ENCODE results near the gene APAF1.

APAF1 gene

GRCh38 chr12:98730412-98730811 is 85.3 kb downstream of the APAF1 start:
- peaks cover 8% of the 10 kb centered on the region for H3K36me3 ChIP-seq (ENCODE audit: insufficient read depth, low read length)
- H3K9me3 ChIP-seq (ENCODE audit: control insufficient read depth, insufficient read depth, low read length): no peaks in the 10 kb centered on the region
- no peaks in the 10 kb centered on the region for H3K4me1 ChIP-seq (ENCODE audit: insufficient read depth, low read length)
- no peak overlapping the region for H3K9ac ChIP-seq (ENCODE audit: low read depth, low read length)

- Histone ChIP-seq H3K36me3 (ENCODE audit: insufficient read depth, low read length) (peaks cover 4% of the 10 kb centered on the region; the same call in 1 of the 2 replicates), H3K9ac (ENCODE audit: low read depth, low read length) (no peak overlapping the region), H3K9me3 (ENCODE audit: control insufficient read depth, insufficient read depth, low read length) (no peaks in the 10 kb centered on the region), H3K4me1 (ENCODE audit: insufficient read depth, low read length) (no peaks in the 10 kb centered on the region)
Measured at GRCh38 chr12:98733667-98734350, 88.7 kb downstream of the APAF1 start.

- Histone ChIP-seq H3K36me3 (ENCODE audit: insufficient read depth, low read length) (peaks cover 4% of the 10 kb centered on the region; the same call in 1 of the 2 replicates), H3K9me3 (ENCODE audit: control insufficient read depth, insufficient read depth, low read length) (no peaks in the 10 kb centered on the region), H3K9ac (ENCODE audit: low read depth, low read length) (no peak overlapping the region), H3K4me1 (ENCODE audit: insufficient read depth, low read length) (no peaks in the 10 kb centered on the region)
Measured at GRCh38 chr12:98735821-98736220, 90.7 kb downstream of the APAF1 start.

GRCh38 chr12:98736352-98737321 is 91.5 kb downstream of the APAF1 start:
- no peaks in the 10 kb centered on the region for H3K9me3 ChIP-seq (ENCODE audit: control insufficient read depth, insufficient read depth, low read length)

GRCh38 chr12:98737322-98737712 is 92.2 kb downstream of the APAF1 start:
- no peaks in the 10 kb centered on the region for H3K36me3 ChIP-seq (ENCODE audit: insufficient read depth, low read length)
- H3K9ac ChIP-seq (ENCODE audit: low read depth, low read length): no peak overlapping the region
- H3K9me3 ChIP-seq (ENCODE audit: control insufficient read depth, insufficient read depth, low read length): no peaks in the 10 kb centered on the region
- peaks cover 10% of the 10 kb centered on the region; the same call in 1 of the 2 replicates for H3K4me1 ChIP-seq (ENCODE audit: insufficient read depth, low read length)

More at GRCh38 chr12:98736352-98737321, 91.5 kb downstream of the APAF1 start:
- Histone ChIP-seq H3K9ac (ENCODE audit: low read depth, low read length) (no peak overlapping the region), H3K4me1 (ENCODE audit: insufficient read depth, low read length) (peaks cover 3% of the 10 kb centered on the region; the same call in 1 of the 2 replicates), H3K36me3 (ENCODE audit: insufficient read depth, low read length) (no peaks in the 10 kb centered on the region)

- peaks cover 12% of the 10 kb centered on the region; the same call in 1 of the 2 replicates for H3K4me1 ChIP-seq (ENCODE audit: insufficient read depth, low read length)
- no peak overlapping the region for H3K9ac ChIP-seq (ENCODE audit: low read depth, low read length)
- H3K36me3 ChIP-seq (ENCODE audit: insufficient read depth, low read length): no peaks in the 10 kb centered on the region
- H3K9me3 ChIP-seq (ENCODE audit: control insufficient read depth, insufficient read depth, low read length): no peaks in the 10 kb centered on the region
Measured at GRCh38 chr12:98738002-98738401, 92.9 kb downstream of the APAF1 start.

- Histone ChIP-seq H3K36me3 (ENCODE audit: insufficient read depth, low read length) (no peaks in the 10 kb centered on the region), H3K4me1 (ENCODE audit: insufficient read depth, low read length) (peaks cover 12% of the 10 kb centered on the region; the same call in 1 of the 2 replicates), H3K9ac (ENCODE audit: low read depth, low read length) (no peak overlapping the region)
Measured at GRCh38 chr12:98738539-98738938, 93.4 kb downstream of the APAF1 start.

GRCh38 chr12:98740751-98741150 is 95.7 kb downstream of the APAF1 start:
- Histone ChIP-seq H3K4me1 (ENCODE audit: insufficient read depth, low read length) (peaks cover 12% of the 10 kb centered on the region; the same call in 1 of the 2 replicates), H3K36me3 (ENCODE audit: insufficient read depth, low read length) (no peaks in the 10 kb centered on the region), H3K9ac (ENCODE audit: low read depth, low read length) (no peak overlapping the region), H3K9me3 (ENCODE audit: control insufficient read depth, insufficient read depth, low read length) (no peaks in the 10 kb centered on the region)

More at GRCh38 chr12:98738539-98738938, 93.4 kb downstream of the APAF1 start:
- H3K9me3 ChIP-seq (ENCODE audit: control insufficient read depth, insufficient read depth, low read length): no peaks in the 10 kb centered on the region

GRCh38 chr12:98741196-98741555 is 96.1 kb downstream of the APAF1 start:
- H3K4me1 ChIP-seq (ENCODE audit: insufficient read depth, low read length): peaks cover 12% of the 10 kb centered on the region; the same call in 1 of the 2 replicates
- H3K9ac ChIP-seq (ENCODE audit: low read depth, low read length): no peak overlapping the region
- H3K9me3 ChIP-seq (ENCODE audit: control insufficient read depth, insufficient read depth, low read length): no peaks in the 10 kb centered on the region
- no peaks in the 10 kb centered on the region for H3K36me3 ChIP-seq (ENCODE audit: insufficient read depth, low read length)

- no peak overlapping the region for H3K9ac ChIP-seq (ENCODE audit: low read depth, low read length)
- peaks cover 12% of the 10 kb centered on the region; the same call in 1 of the 2 replicates for H3K4me1 ChIP-seq (ENCODE audit: insufficient read depth, low read length)
- no peaks in the 10 kb centered on the region for H3K36me3 ChIP-seq (ENCODE audit: insufficient read depth, low read length)
- no peaks in the 10 kb centered on the region for H3K9me3 ChIP-seq (ENCODE audit: control insufficient read depth, insufficient read depth, low read length)
Measured at GRCh38 chr12:98741556-98742265, 96.6 kb downstream of the APAF1 start.

GRCh38 chr12:98743362-98743953 is 98.4 kb downstream of the APAF1 start:
- Histone ChIP-seq H3K9ac (ENCODE audit: low read depth, low read length) (no peak overlapping the region), H3K36me3 (ENCODE audit: insufficient read depth, low read length) (no peaks in the 10 kb centered on the region), H3K9me3 (ENCODE audit: control insufficient read depth, insufficient read depth, low read length) (no peaks in the 10 kb centered on the region), H3K4me1 (ENCODE audit: insufficient read depth, low read length) (peaks cover 12% of the 10 kb centered on the region; the same call in 1 of the 2 replicates)

GRCh38 chr12:98744680-98745079 is 99.6 kb downstream of the APAF1 start:
- Histone ChIP-seq H3K4me1 (ENCODE audit: insufficient read depth, low read length) (peaks cover 12% of the 10 kb centered on the region; the same call in 1 of the 2 replicates), H3K9me3 (ENCODE audit: control insufficient read depth, insufficient read depth, low read length) (no peaks in the 10 kb centered on the region), H3K36me3 (ENCODE audit: insufficient read depth, low read length) (no peaks in the 10 kb centered on the region), H3K9ac (ENCODE audit: low read depth, low read length) (no peak overlapping the region)

- H3K4me1 ChIP-seq (ENCODE audit: insufficient read depth, low read length): peaks cover 12% of the 10 kb centered on the region; the same call in 1 of the 2 replicates
- H3K9me3 ChIP-seq (ENCODE audit: control insufficient read depth, insufficient read depth, low read length): no peaks in the 10 kb centered on the region
- no peaks in the 10 kb centered on the region for H3K36me3 ChIP-seq (ENCODE audit: insufficient read depth, low read length)
- peak overlapping the region; percentile 41; the same call in 1 of the 2 replicates for H3K9ac ChIP-seq (ENCODE audit: low read depth, low read length)
Measured at GRCh38 chr12:98745578-98746391, 100.7 kb downstream of the APAF1 start.
